GM10847 (cell line): ENCODE data around the gene FAM184A.

Source experiments
- POLR2A ChIP-seq: IDR thresholded peaks from 2 replicates; pipeline ENCODE4 v1.6.1; 2011; ENCODE audit not compliant: insufficient read length; ENCODE audit errors: extremely low read depth

FAM184A gene

DNA sequence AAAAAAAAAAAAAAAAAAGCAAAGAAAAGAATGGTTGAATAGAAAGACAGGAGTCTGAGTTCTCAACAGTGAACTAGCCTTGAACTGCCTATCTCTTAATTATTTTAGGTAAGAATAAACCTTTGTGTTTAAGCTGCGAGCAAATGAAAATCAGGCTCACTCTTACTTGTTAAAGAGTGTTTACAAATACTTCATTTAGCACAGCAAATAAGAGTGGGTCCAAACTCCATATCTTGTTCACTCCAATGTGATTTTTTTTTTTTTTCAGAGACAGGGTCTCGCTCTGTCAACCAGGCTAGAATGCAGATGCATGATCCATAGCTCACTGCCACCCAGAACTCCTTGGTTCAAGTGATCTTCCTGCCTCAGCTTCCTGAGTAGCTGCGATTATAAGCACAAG is 155.4 kb downstream of the FAM184A start:
- no peak for TF ChIP-seq POLR2A

DNA sequence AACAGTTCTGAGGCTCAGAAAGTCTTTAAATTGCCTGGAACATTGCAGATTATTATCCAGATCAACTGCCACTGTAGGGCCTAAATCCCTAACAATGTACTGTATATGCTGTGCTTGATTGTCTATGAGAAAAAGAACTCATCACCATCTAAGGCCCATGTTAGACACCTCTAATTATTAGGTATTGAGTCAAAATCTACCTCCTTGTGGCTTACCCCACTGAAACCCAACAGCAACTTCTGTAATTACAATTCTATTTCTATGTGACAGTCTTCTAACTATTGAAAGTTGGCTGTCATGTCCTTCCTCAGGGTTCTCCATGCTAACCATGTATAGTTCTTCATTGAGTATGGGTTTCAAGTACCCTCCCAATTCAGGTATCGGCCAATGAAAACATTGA is 157.4 kb downstream of the FAM184A start:
- TF ChIP-seq POLR2A = no peak

DNA sequence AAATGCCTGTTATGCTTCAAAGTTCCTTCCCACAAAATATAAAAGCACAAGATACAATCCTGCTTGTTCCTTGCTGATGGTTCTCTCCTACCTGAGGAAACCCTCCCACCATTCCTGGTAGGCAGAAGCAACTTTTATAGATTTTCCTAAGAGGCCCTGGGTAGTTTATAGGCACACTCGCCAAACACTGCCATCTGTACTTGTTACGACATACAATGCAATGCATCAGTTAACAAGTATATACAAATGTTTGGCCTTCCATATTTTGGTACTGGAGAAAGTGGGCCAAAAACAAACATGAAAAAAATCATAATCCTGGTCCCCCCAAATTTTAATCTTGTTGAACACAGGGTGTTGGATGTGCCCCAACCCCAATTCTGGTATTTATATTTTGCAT is 160.1 kb downstream of the FAM184A start:
- no peak for TF ChIP-seq POLR2A

- TF ChIP-seq POLR2A = no peak
These were observed 160.7 kb downstream of the FAM184A start for GRCh38 chr6:118917546-118918328.

- TF ChIP-seq POLR2A = no peak
These were observed 163.9 kb downstream of the FAM184A start for GRCh38 chr6:118914598-118914997.

DNA sequence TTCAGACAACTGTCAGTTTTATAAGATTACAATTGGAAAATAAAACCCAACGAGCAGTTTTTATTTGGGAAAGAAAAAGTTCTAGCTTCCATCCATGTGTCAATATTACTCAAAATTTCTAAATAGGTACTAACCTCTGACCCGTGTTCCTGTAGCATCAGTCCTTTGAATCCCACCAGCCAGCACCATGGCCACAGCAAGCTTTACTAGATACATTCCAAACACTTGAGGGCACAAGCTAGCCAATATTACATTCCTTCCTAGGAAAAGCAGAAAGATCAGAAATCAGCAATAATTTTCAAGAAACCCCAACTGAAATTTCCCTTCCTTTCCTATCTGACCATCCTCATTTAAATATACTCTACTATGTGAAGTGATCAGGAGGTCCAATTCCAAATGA is 165.3 kb downstream of the FAM184A start:
- TF ChIP-seq POLR2A = no peak

- no peak for TF ChIP-seq POLR2A
These were observed 165.8 kb downstream of the FAM184A start for GRCh38 chr6:118912646-118913045.
